COLO668 (cell line): Measurements from ENCODE around the gene GPC5.
"Not testable (repeated sequence)": the region's sequence is repeated elsewhere in the genome, so short reads cannot be mapped to it uniquely, and the experiment has no call there.

Source experiments
- DNase-seq: peaks from one replicate; lab custom pipeline; 2025; ENCODE audit not compliant: unreplicated experiment; lab: John Stamatoyannopoulos, UW

Gene GPC5

GRCh38 chr13:91368676-91369440 is 29.6 kb upstream of the GPC5 start:
- DNase-seq = no peak

GRCh38 chr13:91369441-91369831 is 29.0 kb upstream of the GPC5 start:
- no peak for DNase-seq

GRCh38 chr13:91370501-91370900 is 27.9 kb upstream of the GPC5 start:
- no peak for DNase-seq

DNA sequence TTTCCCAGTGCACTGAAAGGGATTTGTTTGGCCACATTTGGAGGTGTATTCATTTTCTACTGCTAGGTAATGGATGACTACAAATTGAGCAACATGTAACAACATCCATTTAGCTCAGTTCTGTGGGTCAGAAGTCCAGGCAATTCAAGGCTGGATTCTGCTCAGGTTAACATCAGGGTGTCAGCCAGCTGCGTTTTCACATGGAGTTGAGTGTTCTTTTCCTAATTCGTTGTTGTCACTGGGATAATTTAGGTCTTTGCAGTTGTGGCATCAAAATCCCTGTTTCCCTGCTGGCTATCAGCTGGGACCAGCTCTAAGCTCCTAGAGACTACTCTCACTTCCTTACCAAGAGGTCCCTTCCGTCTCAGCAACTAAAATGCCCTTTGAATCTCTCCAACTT is 25.5 kb upstream of the GPC5 start:
- no peak for DNase-seq

DNA sequence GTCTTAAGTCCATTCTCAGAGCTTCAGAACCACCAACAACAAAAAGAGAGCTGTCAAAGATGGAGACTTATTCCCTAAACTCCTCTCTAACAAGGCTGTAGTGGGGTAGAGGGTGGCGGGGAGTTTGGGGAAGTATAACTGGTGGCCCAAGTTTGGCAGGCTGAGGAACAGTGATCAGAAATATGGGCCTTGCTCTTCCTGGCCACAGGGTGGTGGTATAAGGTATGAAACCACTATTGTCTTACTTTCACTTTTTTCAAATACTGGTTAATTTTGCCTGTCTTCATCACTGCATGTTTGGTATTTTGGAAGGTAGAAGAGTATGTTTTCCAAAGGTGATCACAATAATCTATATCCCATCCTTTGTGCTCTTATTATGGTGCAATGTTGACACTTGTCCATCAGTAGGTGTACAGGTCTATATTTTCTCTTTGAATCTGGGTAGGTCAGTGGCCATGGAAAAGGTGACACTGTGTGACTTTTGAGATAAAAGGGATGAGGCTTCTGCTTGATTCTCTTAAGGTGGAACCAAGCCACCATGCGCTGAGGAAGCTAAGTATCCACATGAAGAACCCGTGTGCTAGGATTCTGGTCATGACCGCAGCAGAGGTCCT is 23.2 kb upstream of the GPC5 start:
- no peak for DNase-seq

- DNase-seq = no peak
Observed at GRCh38 chr13:91381371-91381770, 17.1 kb upstream of the GPC5 start.

GRCh38 chr13:91383836-91384235 is 14.6 kb upstream of the GPC5 start:
- no peak for DNase-seq

- DNase-seq = no peak
Observed at GRCh38 chr13:91384896-91385295, 13.5 kb upstream of the GPC5 start.

DNA sequence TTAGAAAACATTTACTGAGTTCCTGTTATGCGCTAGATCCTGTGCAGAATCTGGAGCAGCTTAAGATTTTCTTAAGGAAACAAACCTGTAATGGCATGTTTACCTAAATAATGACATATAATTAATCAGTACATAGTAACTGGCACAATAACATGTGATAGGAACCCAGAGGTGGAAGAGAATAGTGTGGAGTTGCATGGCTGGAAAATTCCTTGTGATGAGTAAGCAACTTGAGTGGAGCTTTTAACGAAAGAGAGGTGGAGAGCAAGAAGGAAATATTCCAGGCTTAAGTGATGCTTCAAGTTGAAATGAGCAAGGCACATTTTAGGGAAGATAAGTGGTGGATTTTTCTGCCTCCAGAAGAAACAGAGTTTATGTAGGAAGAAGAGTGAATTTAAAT is 9.2 kb upstream of the GPC5 start:
- no peak for DNase-seq

GRCh38 chr13:91397595-91397994 is 826 bp upstream of the GPC5 start:
- DNase-seq = no peak

DNA sequence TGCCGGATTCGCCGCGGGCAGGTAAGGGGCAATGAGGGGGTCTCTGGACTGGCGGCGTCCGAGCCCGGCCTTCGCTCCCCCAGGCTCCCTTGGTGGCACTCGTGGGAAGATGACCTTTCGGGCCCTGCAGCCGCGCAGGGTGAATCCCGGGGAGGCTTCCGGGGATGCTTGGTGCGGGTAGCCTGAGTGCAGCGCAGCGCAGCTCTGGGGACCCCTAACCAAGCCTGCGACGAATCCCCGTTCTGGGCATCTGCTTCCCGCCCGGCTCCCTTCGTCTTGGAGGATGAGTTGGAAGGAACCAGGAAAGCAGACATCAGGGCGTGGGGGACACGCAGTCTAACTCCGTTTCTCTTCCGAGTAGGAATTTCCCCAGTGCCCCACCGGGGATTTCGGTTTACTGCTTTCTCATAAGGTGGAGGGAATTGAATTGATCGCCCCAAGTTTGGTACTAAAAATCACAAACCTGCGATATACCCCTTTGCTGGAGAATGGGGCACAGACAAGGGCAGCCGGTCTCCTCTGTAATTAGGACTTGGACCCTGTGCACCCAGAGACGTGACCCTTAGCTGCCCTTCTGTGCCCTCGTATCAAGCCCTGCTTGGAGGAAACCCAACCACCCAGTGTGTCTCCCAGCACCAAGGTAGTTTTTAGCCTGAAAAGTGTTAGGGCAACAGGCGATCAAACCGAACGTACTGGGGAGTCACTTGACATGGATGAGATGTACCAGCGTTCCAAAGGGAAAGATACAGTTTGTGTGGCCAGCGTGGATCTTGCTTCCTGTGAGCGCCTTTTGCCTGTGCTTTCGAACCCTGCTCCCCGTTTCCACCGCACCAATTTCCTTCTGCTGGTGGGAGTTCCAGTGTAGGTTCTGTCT is 1.0 kb downstream of the GPC5 start:
- no peak for DNase-seq

DNA sequence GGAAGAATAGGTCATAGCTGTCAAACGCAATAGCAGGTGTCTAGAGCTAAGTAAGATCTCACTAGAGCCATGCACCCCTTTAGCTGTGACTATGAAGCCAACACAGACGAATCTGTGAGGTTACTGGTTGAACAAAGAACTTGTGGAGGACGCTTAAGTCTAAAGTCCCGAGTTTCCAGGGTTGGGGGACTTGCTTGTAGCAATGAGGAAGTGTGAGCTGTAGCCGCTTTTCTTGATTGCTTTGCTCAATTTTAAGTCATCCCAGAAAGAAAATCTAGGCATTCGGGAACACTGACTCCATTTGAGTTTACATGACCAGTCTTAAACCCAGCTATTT is 1.6 kb downstream of the GPC5 start:
- no peak for DNase-seq

DNA sequence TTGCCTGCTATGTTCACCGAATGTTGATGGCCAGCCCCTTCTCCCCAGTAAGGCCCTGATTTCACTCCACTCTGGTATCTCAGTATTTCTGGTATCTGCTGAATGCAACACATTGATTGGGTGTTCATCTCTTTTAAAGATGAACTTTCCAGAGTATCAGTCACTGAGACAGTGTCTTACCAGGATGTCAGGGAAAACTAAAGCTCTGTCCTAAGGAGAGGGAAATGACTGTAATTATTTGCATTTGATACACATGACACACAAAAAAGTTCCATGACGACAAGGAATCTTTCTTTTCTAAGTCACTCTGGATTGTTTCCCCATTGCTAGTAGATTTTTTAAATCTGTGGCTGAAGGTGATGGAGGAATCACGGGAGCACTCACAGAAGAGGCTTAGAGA is 2.2 kb downstream of the GPC5 start:
- DNase-seq = no peak

DNA sequence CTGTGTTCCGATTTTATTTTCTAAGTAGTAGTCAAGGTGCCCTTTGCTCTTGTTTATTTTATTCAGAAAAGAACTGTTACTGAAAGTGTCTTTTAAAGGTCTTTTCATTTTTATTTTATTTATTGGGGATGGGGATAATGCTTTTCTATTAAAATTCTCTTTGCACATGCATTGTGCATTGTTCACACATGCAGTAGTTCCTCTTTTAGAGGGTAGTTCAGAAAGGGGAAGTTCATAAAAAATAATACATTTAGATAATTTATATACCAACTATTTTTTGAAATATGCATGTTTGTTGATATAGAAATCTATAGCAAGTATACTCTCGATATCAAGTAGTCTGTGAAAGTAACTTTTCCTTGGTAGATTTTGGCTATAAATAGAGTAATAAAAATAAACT is 3.5 kb downstream of the GPC5 start:
- DNase-seq = no peak

DNA sequence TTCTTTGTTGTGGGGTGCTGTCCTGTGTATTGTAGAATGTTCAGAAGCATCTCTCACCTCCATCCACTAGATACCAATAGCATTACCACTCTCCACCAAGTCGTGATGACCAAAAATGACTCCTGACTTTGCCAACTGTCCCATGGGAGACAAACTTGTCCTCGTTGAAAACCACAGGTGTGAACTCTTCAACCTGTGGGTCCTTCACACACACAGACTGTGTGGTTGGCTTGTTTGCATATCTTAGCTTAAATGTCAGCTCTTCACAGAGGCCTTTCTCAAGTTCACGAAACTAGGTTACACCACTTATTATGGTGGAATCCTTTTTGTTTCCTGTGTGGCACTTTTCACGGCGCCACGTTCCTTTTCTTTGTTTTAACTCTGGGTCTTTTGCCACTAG is 6.8 kb downstream of the GPC5 start:
- DNase-seq = no peak

DNA sequence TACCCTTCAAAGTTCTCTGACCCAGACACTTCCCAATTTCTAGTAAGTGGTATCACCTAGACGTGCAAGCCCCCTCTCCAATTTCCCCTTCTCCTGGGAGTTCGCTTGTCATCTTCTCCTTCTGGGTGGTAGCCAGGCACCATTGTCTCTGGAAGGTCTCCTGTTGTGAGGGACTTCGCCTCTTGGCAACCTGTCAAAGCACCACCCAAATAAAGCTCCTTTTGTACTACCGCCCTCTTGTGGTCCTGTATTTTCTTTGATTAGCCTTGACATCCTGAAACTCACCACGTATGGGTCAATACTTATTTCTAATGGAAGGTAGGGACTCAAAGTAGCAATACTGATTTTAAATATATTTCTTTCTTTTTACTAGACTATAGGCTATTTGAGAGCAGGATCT is 8.2 kb downstream of the GPC5 start:
- DNase-seq = peak; percentile 47

- DNase-seq = no peak
Observed at GRCh38 chr13:91408971-91409370, 10.6 kb downstream of the GPC5 start.

DNA sequence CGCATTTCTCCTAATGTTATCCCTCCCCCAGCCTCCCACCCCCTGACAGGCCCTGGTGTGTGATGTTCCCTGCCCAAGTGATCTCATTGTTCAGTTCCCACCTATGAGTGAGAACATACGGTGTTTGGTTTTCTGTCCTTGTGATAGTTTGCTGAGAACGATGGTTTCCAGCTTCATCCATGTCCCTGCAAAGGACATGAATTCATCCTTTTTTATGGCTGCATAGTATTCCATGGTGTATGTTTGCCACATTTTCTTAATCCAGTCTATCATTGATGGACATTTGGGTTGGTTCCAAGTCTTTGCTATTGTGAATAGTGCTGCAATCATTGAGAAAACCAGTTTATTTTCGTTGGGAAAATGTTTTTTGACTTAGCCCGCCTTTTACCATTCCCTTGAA is 18.2 kb downstream of the GPC5 start:
- DNase-seq = not testable (repeated sequence)

DNA sequence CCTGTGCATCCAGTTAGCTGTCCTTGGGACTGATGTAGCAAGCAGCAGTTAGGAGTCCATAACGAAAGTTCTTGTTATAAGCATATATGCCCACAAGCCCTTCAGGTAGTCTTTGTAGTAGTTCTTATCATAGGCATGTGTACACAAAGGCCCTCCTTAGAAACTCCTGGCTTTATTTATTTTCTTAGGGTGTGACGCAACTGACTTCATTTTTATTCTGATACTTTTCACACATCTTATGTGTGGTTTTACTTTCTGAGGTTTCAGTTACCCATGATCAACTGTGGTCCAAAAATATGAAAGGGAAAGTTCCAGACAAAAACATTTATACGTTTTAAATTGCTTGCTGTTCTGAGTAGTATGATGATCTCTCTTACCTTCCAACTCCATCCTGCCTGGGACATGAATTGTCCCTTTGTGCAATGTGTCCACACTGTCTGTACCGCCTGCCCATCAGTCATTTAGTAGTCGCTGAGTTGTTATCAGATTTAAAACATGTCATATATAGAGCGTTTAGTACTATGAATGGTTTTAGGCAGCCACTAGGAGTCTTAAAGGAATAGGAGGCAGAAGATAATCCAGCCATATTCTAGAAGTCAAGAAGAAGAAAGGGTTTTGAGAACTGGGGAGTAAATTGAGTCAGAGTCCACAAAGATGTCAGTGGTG is 19.4 kb downstream of the GPC5 start:
- no peak for DNase-seq

DNA sequence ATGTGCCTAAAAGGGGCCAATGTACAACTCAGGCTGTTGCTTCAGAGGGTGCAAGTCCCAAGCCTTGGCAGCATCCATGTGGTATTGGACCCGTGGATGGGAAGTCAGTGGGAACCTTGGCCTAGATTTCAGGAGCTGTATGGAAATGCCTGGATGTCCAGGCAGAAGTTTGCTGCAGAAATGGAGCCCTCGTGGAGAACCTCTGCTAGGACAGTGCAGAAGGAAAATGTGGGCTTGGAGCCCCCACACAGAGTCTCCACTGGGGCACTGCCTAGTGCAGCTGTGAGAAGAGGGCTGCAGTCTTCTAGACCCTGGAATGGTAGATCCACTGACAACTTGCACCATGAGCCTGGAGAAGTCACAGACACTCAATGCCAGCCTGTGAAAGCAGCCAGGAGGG is 28.5 kb downstream of the GPC5 start:
- no peak for DNase-seq

DNA sequence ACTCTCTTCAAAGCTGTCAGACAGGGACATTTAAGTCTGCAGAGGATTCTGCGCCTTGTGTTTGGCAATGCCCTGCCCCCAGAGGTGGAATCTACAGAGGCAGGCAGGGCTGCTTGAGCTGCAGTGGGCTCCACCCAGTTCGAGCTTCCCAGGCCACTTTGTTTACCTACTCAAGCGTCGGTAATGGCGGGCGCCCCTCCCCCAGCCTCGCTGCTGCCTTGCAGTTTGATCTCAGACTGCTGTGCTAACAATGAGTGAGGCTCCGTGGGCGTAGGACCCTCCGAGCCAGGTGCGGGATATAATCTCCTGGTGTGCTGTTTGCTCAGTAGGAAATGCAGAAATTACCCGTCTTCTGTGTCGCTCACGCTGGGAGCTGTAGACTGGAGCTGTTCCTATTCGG is 40.3 kb downstream of the GPC5 start:
- not testable (repeated sequence) for DNase-seq

DNA sequence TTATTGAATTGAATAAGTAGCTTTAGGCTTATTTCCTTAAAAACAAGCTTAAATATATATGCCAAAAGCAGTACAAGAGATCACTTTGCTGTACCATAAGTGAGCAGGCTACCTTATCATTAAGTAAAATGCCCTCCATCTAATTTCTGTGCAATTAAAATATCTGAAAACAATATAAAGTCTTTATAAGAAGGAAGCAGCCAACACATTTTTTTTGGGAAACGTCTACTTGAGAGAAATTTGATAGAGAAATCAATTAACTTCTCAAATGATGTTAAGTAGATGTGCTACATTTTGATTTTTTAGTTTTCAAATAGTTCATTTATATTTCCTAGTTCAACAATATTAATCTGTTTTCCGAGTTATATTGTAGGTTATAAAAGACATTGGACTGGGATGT is 52.5 kb downstream of the GPC5 start:
- no peak for DNase-seq
